Measurements from ENCODE around the gene BNC1. TPM values are rescaled to one million over a fixed set of nuclear protein-coding genes. Genes with fewer than 3 reads are reported as not detected.

BNC1 gene
- total and polyA plus RNA-seq, 4 donors: 0.07 to 0.17 (median 0.14) TPM; not detected in 1

GRCh38 chr15:83282141-83282540 lies 2.3 kb downstream of the BNC1 start:
- no peaks in the 10 kb centered on the region for H3K9me3 ChIP-seq (ENCODE audit: control insufficient read depth in 4 of 4, low read length in 3 of 4)
- H3K36me3 ChIP-seq (ENCODE audit: control insufficient read depth in 4 of 4, insufficient read depth in 3 of 4, low read depth in 1 of 4, low read length in 3 of 4): no peaks in the 10 kb centered on the region
- H3K27ac ChIP-seq (ENCODE audit: low read depth in 1 of 2, low read length in 2 of 2): no peak overlapping the region
- H3K27me3 ChIP-seq (ENCODE audit: control insufficient read depth in 4 of 4, insufficient read depth in 4 of 4, low read length in 3 of 4): peaks cover 0 to 25% (median 4%) of the 10 kb centered on the region in 4 donors
- no peak for TF ChIP-seq HNF4A (conservative IDR thresholded peaks at IDR 0.05)
- TF ChIP-seq EGR1 (IDR thresholded peaks at IDR 0.05; ENCODE audit: low read depth in 2 of 2): no peak
- no peak for TF ChIP-seq MAX (IDR thresholded peaks at IDR 0.05)
- no peak for TF ChIP-seq ZBTB33 (IDR thresholded peaks at IDR 0.05)
- no peak for TF ChIP-seq SP1 (IDR thresholded peaks at IDR 0.05)
- TF ChIP-seq FOXA2 (IDR thresholded peaks at IDR 0.05): no peak
- TF ChIP-seq NR2F2 (IDR thresholded peaks at IDR 0.05): no peak
- TF ChIP-seq ATF3 (IDR thresholded peaks at IDR 0.05): no peak
- TF ChIP-seq FOXA1 (IDR thresholded peaks at IDR 0.05): no peak
- TF ChIP-seq RAD21 (IDR thresholded peaks at IDR 0.05): no peak
- TF ChIP-seq RXRA (IDR thresholded peaks at IDR 0.05): no peak
- TF ChIP-seq CTCF (IDR thresholded peaks at IDR 0.05; ENCODE audit: low read depth, low read length, missing input control): no peak
- TF ChIP-seq GABPA (IDR thresholded peaks at IDR 0.05 in 1 of 2, conservative IDR thresholded peaks at IDR 0.05 in 1 of 2): no peak
- no peak for TF ChIP-seq YY1 (IDR thresholded peaks at IDR 0.05)
- TF ChIP-seq TAF1 (conservative IDR thresholded peaks at IDR 0.05): no peak
- no peak for TF ChIP-seq JUND (IDR thresholded peaks at IDR 0.05)
- TF ChIP-seq HNF4G (IDR thresholded peaks at IDR 0.05): no peak
- TF ChIP-seq REST (IDR thresholded peaks at IDR 0.05): no peak
- no peak for DNase-seq (ENCODE audit: low spot score)
- no peak overlapping the region for H3K9ac ChIP-seq (ENCODE audit: low read depth in 1 of 2, low read length in 2 of 2)
- H3K4me3 ChIP-seq (ENCODE audit: low read depth in 1 of 3, low read length in 3 of 3): no peak overlapping the region
- peaks cover 0 to 8% (median 4%) of the 10 kb centered on the region in 4 donors for H3K4me1 ChIP-seq (ENCODE audit: control insufficient read depth in 4 of 4, insufficient read depth in 4 of 4, low read length in 3 of 4)
- 71% methylated on average over 5 of the region's 5 CpGs for WGBS
